Right ventricle myocardium inferior (tissue), 1 donor: Measurements from ENCODE around the gene UBXN4. TPM values are rescaled to one million over a fixed set of nuclear protein-coding genes. Genes with fewer than 3 reads are reported as not detected.
"Not testable (repeated sequence)": the region's sequence is repeated elsewhere in the genome, so short reads cannot be mapped to it uniquely, and the experiment has no call there.

ENCODE experiments used
- ATAC-seq: fragments of 200-7000 bp; cut with Tn5 transposase; one replicate; pipeline ENCODE4 v1.9.1; 2020; ENCODE audit warnings: mild to moderate bottlenecking, moderate library complexity
- DNase-seq: peaks from one replicate; pipeline ENCODE4 v3.0.0; 2021; ENCODE audit errors: missing footprints
- intact Hi-C: fragments of 100-400 bp; cut with DNase I; formaldehyde crosslinking; loops from one replicate; pipeline ENCODE4 v1.11.0; 2022
- total RNA-seq: library from RNA; stranded (reverse); fragmentation: NEBNext Ultra II Directional; extraction: Animal tissue kit (Norgen Biotek cat#: 25700); gene quantifications from one replicate; pipeline ENCODE4 v1.2.1, GENCODE V29; 2021
- donor health status: DM: no; HTN: yes; CAD: no; lungs with severe emphysema.

Gene UBXN4
- total RNA-seq, 1 donor from 2014 or later = 54.9 TPM

DNA sequence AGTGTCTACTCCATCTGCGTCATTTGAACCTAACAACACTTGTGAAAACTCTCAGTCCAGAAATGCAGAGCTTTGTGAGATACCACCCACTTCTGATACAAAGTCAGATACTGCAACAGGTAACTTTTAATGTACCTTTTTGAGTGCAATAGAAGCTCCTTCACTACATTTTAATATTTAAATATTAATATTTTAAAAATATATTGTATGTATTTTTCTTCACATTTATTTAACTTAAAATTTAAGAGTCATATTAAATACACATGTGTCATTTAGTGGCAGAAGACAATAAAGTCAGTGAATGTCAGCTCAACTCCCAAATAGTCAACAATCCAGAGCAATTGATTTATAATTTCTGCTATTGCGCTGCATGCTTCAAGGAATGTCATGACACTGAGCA lies 13.9 kb downstream of the UBXN4 start:
- no peak for ATAC-seq
- no peak for DNase-seq
- intact Hi-C loops = no loop called here

DNA sequence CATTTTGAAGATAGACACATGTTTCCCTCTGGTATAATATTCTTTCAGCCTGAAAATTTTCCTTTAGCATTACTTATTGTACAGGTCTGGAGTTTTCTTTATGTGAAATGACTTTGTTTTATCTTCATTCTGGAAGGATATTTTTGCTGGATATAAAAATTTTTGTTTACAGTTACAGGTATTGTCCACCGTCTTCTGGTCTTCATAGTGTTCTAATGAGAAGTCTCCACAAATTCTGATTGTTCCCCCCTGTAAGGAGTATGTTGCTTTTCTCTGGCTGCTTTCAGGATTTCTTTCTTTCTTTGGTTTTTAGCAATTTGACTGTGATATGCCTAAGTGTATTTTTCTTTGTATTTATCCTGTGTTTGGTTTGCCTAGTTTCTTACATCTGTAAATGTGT lies 15.0 kb downstream of the UBXN4 start:
- intact Hi-C loops = no loop called here

DNA sequence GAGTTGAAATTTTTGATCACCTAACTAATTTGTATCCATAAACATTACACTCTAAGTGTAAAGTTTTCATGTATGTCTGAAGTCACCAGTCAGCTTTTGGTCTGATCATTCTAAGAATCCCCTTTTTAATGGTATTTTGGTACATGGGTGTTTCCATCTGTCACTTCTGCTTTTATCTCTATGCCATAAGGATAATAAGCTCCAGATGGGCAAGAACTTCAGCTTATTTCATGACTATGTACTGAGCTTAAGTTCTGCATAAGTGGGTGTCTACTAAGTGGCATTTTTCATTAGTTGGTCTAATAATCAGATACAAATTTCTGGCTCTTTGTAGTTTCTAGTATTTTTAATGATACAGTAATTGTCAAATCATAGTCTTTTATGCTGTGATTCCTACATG lies 20.4 kb downstream of the UBXN4 start:
- DNase-seq (no peak), ATAC-seq (no peak)
- intact Hi-C loops = no loop called here

More for the DNA sequence above, 15.0 kb downstream of the UBXN4 start:
- no peak for ATAC-seq
- DNase-seq = no peak

DNA sequence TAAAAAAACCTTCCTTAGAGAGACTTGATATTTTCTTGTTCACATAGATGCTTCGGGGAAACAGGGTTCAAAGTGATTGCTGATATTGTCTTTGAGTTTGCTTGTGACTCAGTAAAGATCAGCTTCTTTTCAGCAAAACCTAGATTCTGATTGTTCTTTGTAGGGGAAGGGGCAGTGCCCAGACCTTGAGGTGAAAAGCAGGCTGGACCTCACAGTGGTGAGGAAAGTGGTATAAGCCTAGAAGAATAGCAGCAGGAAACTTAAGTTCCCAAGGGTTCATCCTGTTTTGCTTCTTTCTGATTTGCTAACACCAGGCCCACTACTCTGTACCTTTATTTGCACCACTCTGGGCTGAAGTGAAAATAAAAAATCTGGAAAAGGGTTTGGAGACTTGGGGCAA lies 20.9 kb downstream of the UBXN4 start:
- intact Hi-C loops = no loop called here
- ATAC-seq (no peak), DNase-seq (no peak)

DNA sequence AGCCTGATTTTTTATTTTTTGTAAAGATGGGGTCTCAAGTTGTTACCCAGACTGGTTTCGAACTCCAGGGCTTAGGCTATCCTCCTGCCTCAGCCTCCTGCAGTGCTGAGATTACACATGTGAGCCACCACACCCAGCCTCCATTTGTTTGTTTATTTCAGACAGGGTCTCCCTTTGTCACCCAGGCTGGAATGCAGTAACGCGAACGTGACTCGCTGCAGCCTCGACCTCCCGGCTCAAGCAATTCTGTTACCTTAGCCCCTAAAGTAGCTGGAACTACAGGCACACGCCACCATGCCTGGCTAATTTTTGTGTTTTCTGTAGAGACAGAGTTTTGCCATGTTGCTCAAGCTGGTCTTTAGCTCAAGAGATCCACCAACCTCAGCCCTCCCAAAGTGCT lies 27.2 kb downstream of the UBXN4 start:
- ATAC-seq (no peak), DNase-seq (no peak)
- intact Hi-C loops = no loop called here

DNA sequence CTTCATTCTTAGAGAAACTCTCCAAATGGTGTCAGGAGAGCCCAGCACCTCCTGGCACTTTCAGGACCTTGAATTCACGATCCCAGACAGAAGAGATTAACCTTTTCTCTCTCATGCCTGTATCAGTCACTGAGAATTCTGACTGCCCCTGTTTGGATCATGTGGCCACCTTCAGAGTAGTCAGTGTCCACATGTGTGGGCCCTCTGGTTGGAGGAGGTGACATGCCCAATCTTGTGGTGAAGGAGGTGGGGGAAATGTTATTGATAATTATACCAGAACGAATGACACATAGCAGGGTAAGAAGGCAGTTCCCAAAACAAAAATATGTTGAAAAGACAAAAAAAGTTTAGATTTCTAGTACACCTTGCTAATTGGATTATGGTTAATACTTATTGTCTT lies 31.7 kb downstream of the UBXN4 start:
- intact Hi-C loops = no loop called here
- ATAC-seq (no peak), DNase-seq (no peak)

DNA sequence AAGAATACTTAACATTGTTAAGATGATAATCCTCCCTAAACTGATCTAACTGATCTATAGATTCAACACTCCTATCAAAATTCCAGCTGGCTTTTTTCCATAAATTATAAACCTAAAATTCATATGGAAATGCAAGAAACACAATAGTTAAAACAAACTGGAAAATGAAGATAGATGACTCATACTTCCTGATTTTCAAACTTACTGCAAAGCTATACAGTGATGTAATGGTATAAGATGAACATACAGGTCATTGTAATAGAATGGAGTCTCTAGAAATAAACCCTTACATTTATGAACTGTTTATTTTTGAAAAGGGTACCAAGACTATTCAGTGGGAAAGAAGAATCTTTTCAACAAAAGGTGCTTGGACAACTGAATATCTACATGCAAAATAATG lies 32.3 kb downstream of the UBXN4 start:
- ATAC-seq (no peak), DNase-seq (no peak)
- intact Hi-C loops = no loop called here

DNA sequence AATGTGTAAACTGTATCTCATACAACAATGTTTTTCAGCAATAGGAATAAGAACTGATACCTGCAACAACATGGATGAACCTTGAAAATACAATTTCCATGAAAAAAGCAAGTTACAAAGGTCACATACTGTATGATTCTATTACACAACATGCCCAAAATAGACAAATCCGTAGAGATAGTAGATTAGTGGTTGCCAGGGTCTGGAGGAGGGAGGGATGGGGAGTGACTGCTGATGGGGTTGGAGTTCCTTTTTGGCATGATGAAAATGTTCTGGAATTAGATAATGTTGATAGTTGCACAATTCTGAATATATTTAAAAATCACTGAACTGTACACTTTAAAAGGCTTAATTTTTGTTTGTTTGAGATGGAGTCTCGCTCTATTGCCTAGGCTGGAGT lies 33.8 kb downstream of the UBXN4 start:
- intact Hi-C loops = no loop called here
- ATAC-seq = peak; percentile 88
- DNase-seq = no peak

DNA sequence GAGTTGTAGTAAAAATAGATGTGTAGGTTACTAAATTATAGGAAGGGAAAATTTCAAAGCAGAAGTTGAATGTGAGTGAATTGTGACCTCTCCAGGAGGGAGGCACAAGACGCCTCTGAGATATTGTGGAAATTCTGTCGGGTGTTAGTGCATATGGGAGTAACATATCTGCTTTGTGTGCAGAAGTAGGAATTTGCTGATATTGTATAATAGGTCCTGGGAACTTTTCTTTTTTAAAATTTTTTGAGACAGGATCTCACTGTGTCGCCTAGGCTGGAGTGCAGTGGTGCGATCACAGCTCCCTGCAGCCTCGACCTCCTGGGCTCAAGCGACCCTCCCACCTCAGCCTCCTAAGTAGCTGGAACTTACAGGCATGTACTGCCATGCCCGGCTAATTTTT lies 34.7 kb downstream of the UBXN4 start:
- intact Hi-C loops = no loop called here
- ATAC-seq = no peak
- no peak for DNase-seq

DNA sequence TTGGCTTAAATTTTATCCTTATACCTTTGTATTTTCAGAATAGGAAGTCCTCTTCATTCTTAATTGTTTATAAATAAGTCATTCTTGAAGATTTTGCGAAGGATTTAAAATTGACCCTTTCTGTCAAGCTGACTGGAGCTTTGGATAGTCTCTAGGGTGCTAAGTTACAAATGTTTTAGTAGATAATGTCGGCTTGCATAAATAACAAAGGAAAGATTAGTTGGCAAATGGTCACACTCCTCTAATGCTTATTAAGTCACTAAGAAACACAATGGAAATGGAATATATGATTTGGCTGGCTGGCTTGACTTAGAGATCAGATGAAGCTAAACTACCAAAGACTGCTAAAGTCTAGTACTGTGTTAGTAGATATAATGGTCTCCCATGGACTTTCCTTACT lies 40.6 kb downstream of the UBXN4 start:
- no peak for ATAC-seq
- no peak for DNase-seq
- intact Hi-C loops = no loop called here

DNA sequence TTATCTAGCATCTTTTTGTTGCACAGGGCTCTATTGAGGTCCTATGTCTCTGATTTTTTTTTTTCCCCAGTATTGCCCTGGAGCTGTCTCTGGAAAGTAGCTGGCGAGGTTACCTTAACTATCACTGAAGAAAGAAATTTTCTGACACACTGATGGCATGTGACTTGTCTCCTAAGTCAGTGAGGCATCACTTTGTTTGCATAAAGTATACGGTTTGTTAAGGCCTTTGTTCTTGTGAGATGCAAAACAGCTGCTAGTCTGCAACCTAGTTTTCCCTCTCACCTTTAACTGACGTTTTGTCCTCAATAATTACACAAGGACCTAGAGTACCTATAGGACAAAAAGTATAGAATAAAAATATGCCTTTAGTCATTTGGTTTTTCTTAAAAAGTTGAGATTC lies 41.8 kb downstream of the UBXN4 start:
- DNase-seq (no peak), ATAC-seq (no peak)
- intact Hi-C loops = no loop called here

DNA sequence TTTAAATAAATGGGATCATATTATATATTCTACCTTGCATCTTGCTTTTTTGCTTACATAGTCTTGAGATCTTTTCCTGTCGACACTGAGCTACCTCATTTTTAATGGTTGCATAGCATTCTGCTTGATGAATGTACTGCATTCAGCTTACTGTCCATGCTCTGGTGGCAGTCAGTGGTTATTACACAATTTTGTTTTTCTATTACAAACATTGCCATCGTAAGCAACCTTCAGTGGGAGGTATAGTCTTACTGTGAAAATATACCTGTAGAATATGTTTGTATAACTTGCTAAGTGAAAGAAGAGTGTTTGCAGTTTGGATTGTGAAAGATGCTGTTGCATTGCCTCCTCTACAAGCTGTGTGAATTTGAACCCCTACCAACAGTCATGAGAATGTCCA lies 43.4 kb downstream of the UBXN4 start:
- ATAC-seq (no peak), DNase-seq (no peak)
- intact Hi-C loops = no loop called here

DNA sequence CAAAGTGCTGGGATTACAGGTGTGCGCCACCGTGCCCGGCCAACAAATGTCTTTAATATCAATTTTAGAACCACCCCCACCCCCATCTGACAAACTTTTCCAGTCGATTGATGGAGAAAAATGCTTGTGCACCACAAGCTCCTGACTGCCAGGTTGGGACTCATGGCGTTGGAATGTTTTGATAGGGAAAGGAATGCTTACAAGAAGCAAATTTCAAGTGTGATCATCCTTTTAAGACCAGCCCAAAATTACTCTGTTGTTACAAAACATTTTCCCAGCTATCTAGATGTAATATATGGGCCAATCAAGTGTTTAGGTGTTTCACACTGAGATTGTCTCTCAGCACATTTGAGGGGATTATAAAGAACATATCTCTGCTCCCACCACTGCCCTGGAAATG lies 45.2 kb downstream of the UBXN4 start:
- DNase-seq (no peak), ATAC-seq (no peak)
- intact Hi-C loops = no loop called here

DNA sequence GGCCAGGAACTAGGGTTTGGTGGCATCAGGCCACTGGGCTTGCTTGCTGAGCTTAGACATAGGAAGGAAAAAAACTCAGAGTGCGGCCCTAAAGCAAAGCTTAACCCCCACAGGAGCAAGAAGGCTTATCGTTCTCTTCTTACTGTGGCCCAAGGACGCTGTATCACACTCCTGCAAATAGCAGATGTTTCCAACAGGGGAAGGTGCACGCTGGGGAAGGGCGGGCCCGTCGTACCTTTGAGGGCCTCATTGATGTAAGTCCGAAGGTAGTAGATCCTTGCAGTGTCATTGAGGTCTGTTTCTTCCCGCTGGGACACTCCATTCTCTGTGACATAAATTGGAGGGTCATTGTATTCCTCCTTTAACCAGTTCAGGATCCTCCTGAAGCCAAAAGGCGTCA lies 48.8 kb downstream of the UBXN4 start:
- ATAC-seq (no peak), DNase-seq (no peak)
- intact Hi-C loops = no loop called here

DNA sequence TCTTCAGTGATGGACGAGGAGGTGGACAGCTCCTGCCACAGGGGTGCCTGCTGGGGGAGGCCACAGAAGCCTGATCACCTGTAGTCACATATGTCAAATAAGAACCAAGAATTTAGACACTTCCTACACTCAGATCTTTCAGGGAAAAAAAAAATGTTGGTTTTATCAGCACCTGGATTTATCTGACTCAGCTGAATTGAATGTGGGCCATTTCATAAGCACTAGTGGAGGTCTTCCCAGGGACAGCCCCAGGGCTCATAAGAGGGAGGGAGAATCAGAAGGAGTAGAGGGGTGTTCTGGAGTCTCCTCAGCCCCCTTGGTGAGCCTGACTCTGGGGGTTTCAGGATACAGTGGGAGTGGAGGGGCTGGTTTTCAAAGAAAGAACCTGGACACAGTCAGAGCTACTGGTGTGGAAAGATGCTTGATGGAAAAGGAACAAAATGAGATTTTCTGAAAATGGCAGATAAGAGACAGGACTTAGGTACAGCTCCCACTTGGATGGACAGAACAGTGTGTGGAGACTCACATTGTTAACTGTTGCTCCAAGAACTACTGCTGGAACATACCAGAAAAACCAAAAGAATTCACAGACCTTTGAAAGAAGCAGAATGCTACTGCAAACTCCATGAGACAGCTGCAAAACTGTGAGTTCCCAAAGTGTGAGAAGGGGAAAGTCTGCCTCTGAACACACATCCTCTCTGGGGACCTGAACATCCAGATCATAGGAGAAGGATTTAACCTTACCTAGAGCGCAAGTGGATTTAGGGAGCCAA lies 49.9 kb downstream of the UBXN4 start:
- intact Hi-C loops = no loop called here
- DNase-seq (no peak), ATAC-seq (no peak)

DNA sequence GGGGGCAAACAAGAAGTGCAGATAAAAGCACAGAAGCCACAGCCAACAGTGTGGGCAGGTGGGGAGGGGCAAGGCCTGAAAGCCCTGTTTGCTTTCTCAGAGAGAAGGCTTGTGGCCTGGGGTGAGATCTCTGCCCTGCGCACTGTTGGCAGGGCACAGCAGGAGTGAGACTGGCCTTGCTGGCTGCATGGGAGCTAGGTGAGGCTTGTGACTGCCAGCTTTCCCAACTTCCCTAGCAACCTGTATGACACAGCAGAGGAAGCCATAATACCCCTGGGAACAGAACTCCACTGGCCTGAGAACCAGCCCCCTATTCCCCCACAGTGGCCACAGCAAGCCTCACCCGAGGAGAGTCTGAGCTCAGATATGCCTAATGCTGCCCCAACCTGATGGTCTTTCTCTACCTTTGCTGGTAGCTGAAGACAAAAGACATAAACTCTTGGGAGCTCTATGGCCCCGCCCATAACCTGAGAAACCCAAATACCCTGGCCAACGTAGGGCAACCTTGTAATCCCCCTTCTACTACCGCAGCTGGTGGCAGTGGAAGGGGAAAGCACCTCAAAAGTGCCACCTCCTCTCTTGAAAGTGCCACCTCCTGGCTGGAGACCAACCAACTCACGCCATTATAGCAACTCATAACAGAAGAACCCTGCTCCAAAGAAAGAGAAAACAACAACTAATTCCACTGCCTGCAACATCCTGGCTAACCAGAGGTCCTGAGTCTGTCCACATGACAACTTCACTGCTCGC lies 50.9 kb downstream of the UBXN4 start:
- no peak for DNase-seq
- ATAC-seq = no peak
- intact Hi-C loops = no loop called here

DNA sequence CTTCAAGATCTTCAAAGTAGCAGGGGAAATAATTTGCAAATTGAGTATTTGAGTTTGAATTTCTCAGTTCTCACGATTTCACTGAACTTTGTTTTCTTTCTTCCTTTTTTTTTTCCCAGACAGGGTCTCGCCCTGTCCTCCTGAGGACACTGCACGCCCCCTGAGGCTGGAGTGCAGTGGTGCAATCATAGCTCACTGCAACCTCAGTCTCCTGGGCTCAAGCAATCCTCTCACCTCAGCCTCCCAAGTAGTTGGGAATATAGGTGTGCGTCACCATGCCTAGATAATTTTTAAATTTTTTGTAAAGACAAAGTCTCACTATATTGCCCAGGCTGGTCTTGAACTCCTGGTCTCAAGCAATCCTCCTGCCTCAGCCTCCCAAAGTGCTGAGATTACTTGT lies 54.0 kb downstream of the UBXN4 start:
- ATAC-seq, intact Hi-C loops, DNase-seq: not testable (repeated sequence)

DNA sequence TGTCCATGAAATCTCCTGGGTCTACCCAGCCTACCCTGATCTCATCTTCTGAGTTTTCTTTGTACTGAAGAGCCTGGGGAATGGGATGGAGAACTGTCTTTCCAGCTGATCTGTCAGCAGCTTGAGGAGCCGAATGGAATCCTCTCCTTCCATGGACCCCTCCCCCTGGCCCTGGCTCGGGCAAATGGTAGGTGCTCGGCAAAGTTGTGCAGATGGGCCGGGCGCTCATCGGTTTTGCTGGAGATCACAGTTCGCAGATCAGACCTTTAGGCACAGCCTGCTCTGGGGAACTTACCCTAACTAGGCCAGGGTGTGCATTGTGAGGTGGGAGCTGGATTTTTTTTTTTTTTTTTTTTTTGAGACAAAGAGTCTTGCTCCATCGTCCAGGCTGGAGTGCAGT lies 55.0 kb downstream of the UBXN4 start:
- no peak for DNase-seq
- no peak for ATAC-seq
- intact Hi-C loops = no loop called here

DNA sequence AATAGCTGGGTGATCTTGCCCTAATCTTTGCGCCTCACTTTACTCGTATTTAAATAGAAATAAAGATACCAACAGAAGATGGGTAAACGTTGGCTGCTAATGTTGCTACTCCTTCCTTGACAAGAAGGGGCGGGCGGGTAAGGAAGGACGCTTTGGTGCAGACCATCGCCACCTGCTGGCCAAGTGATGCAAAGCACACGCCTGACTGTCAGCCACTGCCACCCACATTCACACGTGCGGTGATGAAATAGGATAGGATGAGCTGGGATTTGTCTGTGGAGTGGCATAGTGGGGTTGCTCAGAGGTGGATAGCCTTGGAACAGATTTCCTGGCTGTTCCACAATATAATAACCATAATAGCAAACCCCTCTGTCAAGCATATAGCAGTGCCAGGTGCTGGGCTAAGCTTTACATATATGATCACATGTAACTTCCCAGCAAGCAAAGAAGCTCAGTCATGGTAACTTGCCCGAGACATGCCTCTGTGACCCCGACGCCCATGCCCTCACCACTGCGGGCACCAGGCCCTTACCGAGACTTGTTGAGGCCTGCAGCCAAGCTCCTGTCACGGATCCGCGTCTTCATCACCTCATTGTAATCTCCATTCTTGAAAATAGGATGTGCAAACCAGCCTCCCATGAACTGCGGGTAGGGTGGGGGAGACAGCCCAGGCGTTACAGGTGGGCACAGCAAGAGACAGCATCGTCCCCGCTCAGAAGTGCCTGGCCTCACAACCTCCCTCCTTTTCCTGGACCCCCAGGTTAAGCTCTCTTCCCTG lies 56.0 kb downstream of the UBXN4 start:
- intact Hi-C loops = no loop called here
- ATAC-seq (peak; percentile 72), DNase-seq (peak; percentile 87)

DNA sequence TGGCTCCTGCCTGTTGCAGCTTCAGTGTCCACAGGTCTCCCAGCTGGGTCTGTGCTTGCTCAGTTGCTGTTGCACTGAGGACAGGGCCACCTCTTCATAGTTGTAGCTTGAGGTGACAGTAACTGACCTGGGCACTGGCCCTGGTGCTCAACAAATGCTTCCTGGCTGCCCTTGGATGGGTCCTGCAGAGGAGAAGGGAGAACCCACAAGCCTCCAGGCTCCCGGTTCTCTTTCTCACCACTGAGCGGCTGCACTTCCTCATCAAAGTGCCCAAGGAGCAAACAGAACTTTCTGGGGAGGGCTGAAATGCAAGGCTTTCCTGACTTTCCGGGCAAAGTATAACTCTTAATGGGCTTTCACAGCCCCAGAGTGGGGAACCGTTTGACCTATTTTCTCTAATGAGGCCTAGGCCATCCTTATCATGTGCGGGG lies 56.6 kb downstream of the UBXN4 start:
- peak; percentile 23 for ATAC-seq
- no peak for DNase-seq
- intact Hi-C loops = no loop called here
